Activated T-cell treated with anti-CD3 and anti-CD28 coated beads, Interleukin-2, amount 50 U/mL, for 72 hours (primary cell): ENCODE measurements around the gene SLC6A11. TPM values are rescaled to one million over a fixed set of nuclear protein-coding genes. Genes with fewer than 3 reads are reported as not detected.
A peak's percentile ranks its signal among the peaks of the same experiment; 100 is the strongest.

Experiments used
- ATAC-seq, 2 donors: fragments of 150-1000 bp; cut with Tn5 transposase; replicated peaks in 1 of 2; 2 replicates each; pipeline ENCODE4 v1.10.0; 2021; ENCODE audit warnings: moderate library complexity in 2 of 2, mild to moderate bottlenecking in 1 of 2
- DNase-seq, 2 donors: peaks; one replicate each; pipeline ENCODE4 v3.0.0; 2021 to 2022; ENCODE audit warnings: mixed read lengths in 1 of 2
- H3K27ac Mint-ChIP-seq: one replicate; pipeline ENCODE4 v1.8.0; 2022; ENCODE audit warnings: mild to moderate bottlenecking, moderate library complexity, mixed read lengths
- H3K27me3 Mint-ChIP-seq: one replicate; pipeline ENCODE4 v1.8.0; 2022; ENCODE audit warnings: low read depth, mixed read lengths
- H3K36me3 Mint-ChIP-seq, 2 donors: one replicate each; pipeline ENCODE4 v1.8.0; 2022; ENCODE audit warnings: mixed read lengths in 2 of 2, mild to moderate bottlenecking in 1 of 2; ENCODE audit not compliant: insufficient read depth in 2 of 2
- H3K4me1 Mint-ChIP-seq: one replicate; pipeline ENCODE4 v1.8.0; 2022; ENCODE audit warnings: low read depth, mixed read lengths
- H3K4me3 Mint-ChIP-seq, 2 donors: one replicate each; pipeline ENCODE4 v1.8.0; 2022; ENCODE audit warnings: mild to moderate bottlenecking in 2 of 2, mixed read lengths in 2 of 2, moderate library complexity in 2 of 2
- H3K9me3 Mint-ChIP-seq, 2 donors: one replicate each; pipeline ENCODE4 v1.8.0; 2022; ENCODE audit warnings: mixed read lengths in 2 of 2
- total RNA-seq, 2 donors: library from RNA; stranded (reverse); gene quantifications; one replicate each; pipeline ENCODE4 v1.2.3, GENCODE V29; 2022

The SLC6A11 gene
- total RNA-seq, 2 donors from 2014 or later: not detected

DNA sequence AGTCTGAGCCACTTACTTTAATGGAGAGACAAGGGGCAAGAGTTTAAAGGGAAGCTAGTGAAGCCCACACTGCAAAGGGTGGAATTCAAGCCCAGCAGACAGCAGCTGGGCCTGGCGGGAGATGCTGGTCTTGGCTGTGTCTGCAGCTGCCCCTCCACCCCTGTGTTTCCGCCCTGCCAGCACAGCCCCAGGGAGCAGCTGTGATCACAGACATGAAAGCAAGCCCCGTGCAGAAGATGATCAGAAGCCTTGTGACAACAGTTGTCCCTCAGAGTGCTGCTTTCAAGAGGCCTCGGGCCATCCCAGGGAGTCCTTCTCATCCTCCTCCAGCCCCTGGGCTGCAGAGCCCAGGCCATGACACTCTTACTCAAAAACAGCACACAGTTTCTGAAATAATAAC, 152.4 kb downstream of the SLC6A11 start:
- ATAC-seq (no peak), DNase-seq (no peak)
- no peaks in the 10 kb centered on the region for H3K4me1 Mint-ChIP-seq
- peaks cover 33% of the 10 kb centered on the region for H3K27me3 Mint-ChIP-seq
- no peaks in the 10 kb centered on the region for H3K36me3 Mint-ChIP-seq
- H3K9me3 Mint-ChIP-seq: no peaks in the 10 kb centered on the region
- no peak overlapping the region for H3K4me3 Mint-ChIP-seq
- no peak overlapping the region for H3K27ac Mint-ChIP-seq

DNA sequence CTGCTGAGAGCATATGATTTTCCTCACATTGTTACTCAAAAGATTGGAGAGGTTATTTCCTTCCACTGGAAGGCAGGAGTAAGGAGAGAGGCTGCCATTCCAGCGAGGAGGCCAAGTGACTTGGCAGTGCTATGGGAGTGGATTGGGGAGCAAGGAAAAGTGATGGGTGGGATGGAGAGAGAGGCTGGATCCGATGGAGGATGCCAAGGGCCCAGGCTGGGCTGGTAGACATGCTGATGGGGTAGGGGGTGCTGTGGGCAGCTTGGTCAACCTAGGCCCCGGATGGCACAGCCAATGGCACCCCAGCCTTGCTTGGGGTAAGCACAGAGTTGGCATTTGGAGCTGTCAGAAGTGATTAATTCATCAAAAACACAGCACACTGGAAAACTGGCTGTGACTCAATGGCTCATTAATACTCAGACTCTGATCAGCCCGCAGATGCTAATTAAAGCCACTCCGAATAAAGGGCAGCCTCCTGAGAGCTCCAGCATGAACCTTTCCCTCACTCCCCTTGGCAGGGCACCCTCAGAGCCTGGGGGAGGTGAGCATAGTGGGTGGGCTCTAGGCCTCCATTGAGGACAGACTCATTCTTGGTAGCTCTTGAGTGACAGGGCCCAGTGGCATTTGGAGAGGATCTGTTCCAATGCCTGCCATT, 154.4 kb downstream of the SLC6A11 start:
- Mint-ChIP-seq H3K36me3 (no peaks in the 10 kb centered on the region), H3K4me3 (no peak overlapping the region), H3K4me1 (no peaks in the 10 kb centered on the region)

DNA sequence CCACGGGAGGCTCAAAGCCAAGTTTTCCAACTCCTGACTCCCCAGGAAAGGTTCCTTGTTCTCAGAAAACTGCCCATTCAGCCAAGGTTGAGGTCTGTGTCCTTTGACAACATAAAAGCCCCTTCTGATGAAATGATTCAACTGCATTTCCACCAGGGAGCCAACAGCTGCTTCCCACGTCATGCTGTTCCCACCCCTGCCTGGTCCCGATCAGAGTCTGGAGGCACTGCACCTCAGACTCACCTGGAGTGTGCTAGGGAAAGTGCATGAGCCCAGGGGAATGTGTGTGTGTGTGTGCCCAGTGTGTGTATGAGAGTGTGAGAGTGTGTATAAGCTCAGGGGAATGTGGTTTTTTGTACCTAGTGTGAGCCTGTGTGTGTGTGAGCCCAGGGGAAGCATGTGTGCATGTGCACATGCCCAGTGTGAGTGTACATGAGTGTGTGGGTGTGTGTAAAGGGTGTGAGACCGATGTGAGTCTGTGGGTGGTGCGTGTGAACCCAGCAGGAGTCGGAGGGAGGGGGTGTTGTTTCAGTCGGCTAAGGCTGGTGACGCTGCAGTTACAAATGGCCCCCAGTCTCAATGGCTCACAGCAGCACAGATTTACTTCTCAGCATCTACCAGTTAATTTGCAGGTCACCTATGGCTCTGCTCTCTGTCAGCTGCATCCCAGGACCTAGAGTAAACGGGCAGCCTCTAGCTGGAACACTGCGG, 156.2 kb downstream of the SLC6A11 start:
- H3K4me3 Mint-ChIP-seq: no peak overlapping the region
- no peaks in the 10 kb centered on the region for H3K36me3 Mint-ChIP-seq
- H3K27ac Mint-ChIP-seq: no peak overlapping the region
- H3K9me3 Mint-ChIP-seq: no peaks in the 10 kb centered on the region
- peaks cover 9% of the 10 kb centered on the region for H3K4me1 Mint-ChIP-seq
- DNase-seq (no peak), ATAC-seq (no peak)
- peaks cover 24% of the 10 kb centered on the region for H3K27me3 Mint-ChIP-seq

More for the DNA sequence above, 154.4 kb downstream of the SLC6A11 start:
- DNase-seq: no peak
- no peak for ATAC-seq
- Mint-ChIP-seq H3K27me3 (peaks cover 29% of the 10 kb centered on the region), H3K9me3 (no peaks in the 10 kb centered on the region), H3K27ac (no peak overlapping the region)

DNA sequence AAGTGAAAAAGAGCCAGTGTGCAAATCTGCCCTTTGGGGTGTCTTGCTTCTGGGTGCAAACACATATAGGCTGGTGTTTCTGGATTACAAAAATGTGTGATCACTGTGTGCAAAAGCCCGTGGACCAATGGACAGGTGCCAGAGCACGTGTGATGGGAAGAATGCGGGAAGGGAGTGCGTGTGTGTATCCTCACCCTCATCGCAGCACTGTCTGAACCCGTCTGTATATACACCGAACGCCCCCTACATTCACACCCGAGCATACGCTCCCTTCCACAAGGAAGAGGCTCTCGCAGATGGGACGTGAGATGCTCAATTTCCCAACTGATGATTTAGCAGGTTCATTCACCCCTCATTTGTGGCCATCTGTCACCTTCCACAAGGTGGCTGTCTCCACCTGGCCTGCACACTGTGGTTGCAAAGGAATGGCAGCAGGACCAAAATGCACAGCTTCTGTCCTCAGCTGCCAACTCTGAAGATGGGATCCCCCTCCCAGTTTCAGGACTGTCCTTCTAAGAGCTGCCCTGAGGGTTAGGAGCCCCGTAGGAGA, 157.1 kb downstream of the SLC6A11 start:
- Mint-ChIP-seq H3K4me3 (no peak overlapping the region), H3K36me3 (no peaks in the 10 kb centered on the region), H3K4me1 (peaks cover 9% of the 10 kb centered on the region), H3K27ac (no peak overlapping the region), H3K27me3 (peaks cover 22% of the 10 kb centered on the region), H3K9me3 (no peaks in the 10 kb centered on the region)
- DNase-seq (no peak), ATAC-seq (no peak)

DNA sequence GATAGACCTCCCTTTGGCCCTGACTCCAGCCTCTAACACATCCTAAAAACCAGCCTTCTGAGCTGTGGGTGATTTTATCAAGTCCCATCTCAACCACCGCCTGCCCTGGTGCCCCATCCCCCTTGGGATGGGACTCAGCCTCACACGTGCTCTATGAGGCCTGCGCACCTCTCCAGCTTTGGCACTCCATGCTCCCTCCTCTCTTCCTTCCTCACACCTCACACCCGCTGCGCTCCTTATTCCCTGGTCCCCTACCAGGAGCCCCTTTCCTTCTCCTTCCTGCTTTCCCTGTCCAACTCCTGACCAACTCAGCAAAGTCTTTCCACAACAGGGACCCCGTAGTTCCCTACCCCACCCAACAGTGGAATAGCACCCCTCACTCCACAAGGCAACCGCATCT, 158.1 kb downstream of the SLC6A11 start:
- peaks cover 9% of the 10 kb centered on the region for H3K4me1 Mint-ChIP-seq
- DNase-seq (no peak), ATAC-seq (no peak)
- no peaks in the 10 kb centered on the region for H3K36me3 Mint-ChIP-seq
- H3K9me3 Mint-ChIP-seq: no peaks in the 10 kb centered on the region
- no peak overlapping the region for H3K27ac Mint-ChIP-seq
- no peak overlapping the region for H3K4me3 Mint-ChIP-seq
- peaks cover 20% of the 10 kb centered on the region for H3K27me3 Mint-ChIP-seq

DNA sequence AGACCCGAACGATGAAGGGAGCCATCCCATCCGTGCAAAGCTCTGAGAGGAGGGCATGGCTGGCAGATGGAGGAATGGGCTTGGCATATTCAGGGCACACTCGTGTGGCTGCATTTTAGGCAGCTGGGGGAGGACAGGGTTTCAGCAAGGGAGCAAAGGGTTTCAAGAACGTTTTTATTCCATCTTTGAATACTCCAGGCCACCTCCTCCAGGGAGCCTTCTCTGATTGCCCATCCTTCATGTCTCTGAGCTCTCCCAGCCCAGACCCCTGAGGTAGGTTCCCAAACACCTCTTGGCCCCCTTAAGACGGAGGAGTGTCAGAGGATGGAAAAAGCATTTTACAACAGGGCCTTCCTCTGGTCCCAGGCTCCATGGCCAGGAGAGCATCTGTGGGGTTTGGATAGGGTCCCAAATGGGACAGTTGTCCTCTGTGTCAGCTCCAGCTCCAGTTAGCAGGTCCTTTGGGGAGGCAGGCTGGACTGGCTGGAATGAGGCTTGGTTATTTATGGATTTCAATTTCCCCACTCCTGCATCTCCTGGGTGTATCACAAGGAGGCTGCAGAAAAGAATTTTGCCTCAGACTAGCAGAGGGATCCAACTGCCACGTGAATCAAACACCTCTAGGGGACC, 158.8 kb downstream of the SLC6A11 start:
- Mint-ChIP-seq H3K27ac (no peak overlapping the region), H3K36me3 (no peaks in the 10 kb centered on the region), H3K27me3 (peaks cover 16% of the 10 kb centered on the region), H3K9me3 (no peaks in the 10 kb centered on the region), H3K4me1 (peaks cover 9% of the 10 kb centered on the region), H3K4me3 (no peak overlapping the region)
- ATAC-seq (no peak), DNase-seq (no peak)

DNA sequence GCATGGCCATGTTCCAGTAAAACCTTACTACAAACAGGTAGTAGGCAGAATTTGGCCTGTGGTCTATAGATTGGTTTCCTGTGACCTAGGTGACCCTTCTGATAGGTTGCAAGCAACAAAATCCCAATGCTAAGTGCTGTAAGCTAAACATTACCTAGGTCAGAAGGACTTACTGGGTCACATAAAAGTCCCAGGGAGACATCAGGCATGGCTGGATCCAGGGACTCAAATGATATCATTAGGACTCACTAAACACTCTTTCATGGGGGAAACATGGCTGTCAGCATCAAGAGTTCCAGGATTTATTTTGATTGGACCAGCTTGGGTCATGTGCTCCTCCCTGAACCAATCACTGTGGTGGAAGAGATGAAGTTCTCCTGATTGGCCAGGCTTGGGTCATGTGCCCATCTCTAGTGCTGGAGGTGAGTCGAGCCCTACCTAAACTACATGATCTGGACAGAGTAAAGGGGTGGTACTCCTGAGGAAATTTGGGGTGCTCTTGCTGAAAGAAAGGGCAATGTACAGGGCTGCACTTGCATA, 159.7 kb downstream of the SLC6A11 start:
- Mint-ChIP-seq H3K9me3 (no peaks in the 10 kb centered on the region), H3K4me1 (peaks cover 9% of the 10 kb centered on the region), H3K36me3 (no peaks in the 10 kb centered on the region), H3K27ac (no peak overlapping the region), H3K27me3 (peaks cover 15% of the 10 kb centered on the region), H3K4me3 (no peak overlapping the region)
- no peak for DNase-seq
- no peak for ATAC-seq

DNA sequence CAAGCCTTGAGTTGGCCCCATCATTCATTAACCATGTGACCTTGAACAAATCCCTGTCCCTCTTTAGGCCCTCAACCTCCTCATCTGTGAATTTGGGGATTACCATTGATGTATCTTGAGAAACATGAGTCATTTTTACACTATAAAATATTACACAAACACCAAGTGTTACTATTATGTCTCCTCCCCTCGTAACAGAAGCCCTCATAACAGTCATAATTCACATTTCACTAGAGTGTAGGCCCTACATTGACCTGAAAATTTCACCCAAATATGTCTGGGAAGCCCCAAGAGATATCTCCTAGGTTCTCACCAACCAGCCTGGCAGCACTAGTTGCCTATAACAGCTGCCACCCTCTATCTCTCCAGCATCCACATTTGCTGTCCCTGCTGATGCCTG, 160.7 kb downstream of the SLC6A11 start:
- Mint-ChIP-seq H3K27ac (no peak overlapping the region), H3K4me1 (peaks cover 9% of the 10 kb centered on the region), H3K27me3 (peaks cover 26% of the 10 kb centered on the region), H3K4me3 (no peak overlapping the region), H3K9me3 (peaks cover 0 to 3% of the 10 kb centered on the region in 2 donors), H3K36me3 (no peaks in the 10 kb centered on the region)
- ATAC-seq (peak; percentile 58 to 78), DNase-seq (no peak)

DNA sequence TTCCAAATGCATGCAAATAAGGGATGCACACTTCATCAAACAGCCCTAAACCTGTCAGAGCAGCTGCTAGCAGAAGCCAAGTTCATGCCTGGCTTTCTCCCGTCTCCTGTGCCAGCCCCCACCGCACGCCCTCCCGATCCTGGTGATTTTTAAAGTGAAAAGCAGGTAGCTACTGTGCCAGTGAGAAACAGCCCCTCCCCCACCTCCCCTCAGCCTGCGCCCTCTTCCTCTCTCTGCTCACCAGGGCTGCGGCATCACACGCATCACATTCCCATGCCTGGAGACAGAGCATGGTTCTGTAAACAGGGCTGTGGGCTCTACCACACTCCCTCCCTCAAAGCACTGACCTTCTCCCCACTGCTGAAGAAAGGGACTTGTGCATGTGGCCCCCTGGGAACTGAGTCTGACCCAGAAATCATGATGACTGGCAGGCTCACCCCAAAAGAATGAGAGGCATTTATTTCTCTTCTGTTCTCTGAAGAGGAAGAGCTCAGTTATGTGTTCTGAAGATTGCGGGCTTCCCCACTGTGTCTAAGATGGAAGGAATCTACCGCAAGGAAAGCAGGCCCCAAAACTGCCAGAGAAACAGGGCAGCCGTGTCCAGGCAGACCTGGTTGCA, 162.0 kb downstream of the SLC6A11 start:
- H3K4me3 Mint-ChIP-seq: no peak overlapping the region
- no peak overlapping the region for H3K27ac Mint-ChIP-seq
- H3K27me3 Mint-ChIP-seq: peaks cover 35% of the 10 kb centered on the region
- peaks cover 0 to 3% of the 10 kb centered on the region in 2 donors for H3K9me3 Mint-ChIP-seq
- H3K4me1 Mint-ChIP-seq: peaks cover 14% of the 10 kb centered on the region
- H3K36me3 Mint-ChIP-seq: no peaks in the 10 kb centered on the region
- no peak for ATAC-seq
- DNase-seq: no peak

DNA sequence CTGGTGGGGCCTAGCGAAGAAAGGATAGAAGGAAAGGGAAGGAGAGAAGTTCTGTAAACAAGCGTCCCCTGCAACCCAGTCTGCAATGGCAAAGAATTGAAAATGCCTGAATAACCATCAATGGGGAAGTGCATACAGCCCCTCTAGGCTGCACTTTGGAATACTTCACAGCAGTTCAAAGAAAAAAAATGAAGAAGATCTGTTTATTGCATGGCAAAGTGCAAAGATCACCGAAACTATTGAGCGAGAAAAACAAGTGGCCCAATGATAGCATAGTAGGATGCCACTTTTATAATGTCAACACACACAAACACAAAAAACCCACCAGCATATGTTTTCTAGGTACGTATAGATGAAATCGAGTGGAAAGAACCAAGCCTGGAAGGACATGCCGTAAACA, 162.9 kb downstream of the SLC6A11 start:
- H3K27me3 Mint-ChIP-seq: peaks cover 38% of the 10 kb centered on the region
- peaks cover 17% of the 10 kb centered on the region for H3K4me1 Mint-ChIP-seq
- DNase-seq: no peak
- H3K27ac Mint-ChIP-seq: no peak overlapping the region
- ATAC-seq: no peak
- no peaks in the 10 kb centered on the region for H3K36me3 Mint-ChIP-seq
- no peak overlapping the region for H3K4me3 Mint-ChIP-seq
- peaks cover 0 to 3% of the 10 kb centered on the region in 2 donors for H3K9me3 Mint-ChIP-seq

DNA sequence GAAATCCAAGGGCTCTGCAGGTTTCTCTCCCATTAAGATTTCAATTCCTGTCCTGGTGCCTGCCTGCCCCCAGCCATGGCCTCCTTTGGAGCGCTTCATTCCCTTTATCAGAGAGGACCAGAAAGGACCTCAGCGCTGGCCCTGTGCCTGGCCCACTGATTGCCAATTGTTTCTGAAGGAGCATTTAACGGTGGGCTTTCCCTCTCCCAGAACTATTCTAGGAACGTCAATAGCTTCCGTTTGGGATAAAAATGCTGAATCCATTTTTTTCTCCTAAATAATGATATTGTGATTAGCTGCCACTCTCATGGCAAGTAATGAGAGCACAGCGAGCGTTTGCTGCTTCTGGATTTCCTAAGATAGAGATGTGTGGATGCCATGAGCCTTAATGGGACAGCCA, 164.3 kb downstream of the SLC6A11 start:
- H3K27me3 Mint-ChIP-seq: peaks cover 38% of the 10 kb centered on the region
- peaks cover 0 to 3% of the 10 kb centered on the region in 2 donors for H3K9me3 Mint-ChIP-seq
- H3K36me3 Mint-ChIP-seq: no peaks in the 10 kb centered on the region
- H3K27ac Mint-ChIP-seq: no peak overlapping the region
- H3K4me3 Mint-ChIP-seq: no peak overlapping the region
- ATAC-seq (no peak), DNase-seq (no peak)
- peaks cover 17% of the 10 kb centered on the region for H3K4me1 Mint-ChIP-seq

DNA sequence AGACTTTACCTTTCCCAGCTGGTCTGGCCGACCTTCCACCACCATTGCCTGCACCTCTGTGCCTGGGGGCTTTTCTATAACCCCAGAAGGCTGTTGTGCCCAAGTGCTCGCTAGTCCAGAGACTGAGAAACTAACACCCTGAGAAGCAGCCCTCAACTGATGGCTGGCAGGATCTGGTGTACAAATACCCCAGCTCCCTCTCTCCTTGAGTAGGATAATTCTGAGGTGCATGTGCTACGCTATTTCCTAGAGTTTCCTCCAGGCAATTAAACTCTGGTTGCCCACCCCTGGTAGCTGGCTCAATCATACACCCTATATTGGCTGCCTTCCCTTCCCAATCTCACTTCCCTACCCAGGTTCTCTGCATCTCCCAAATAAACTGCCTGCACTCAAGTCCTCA, 165.0 kb downstream of the SLC6A11 start:
- Mint-ChIP-seq H3K4me1 (peaks cover 17% of the 10 kb centered on the region), H3K9me3 (peaks cover 0 to 3% of the 10 kb centered on the region in 2 donors), H3K27me3 (peaks cover 38% of the 10 kb centered on the region), H3K36me3 (no peaks in the 10 kb centered on the region), H3K27ac (no peak overlapping the region), H3K4me3 (no peak overlapping the region)
- ATAC-seq (no peak), DNase-seq (no peak)

DNA sequence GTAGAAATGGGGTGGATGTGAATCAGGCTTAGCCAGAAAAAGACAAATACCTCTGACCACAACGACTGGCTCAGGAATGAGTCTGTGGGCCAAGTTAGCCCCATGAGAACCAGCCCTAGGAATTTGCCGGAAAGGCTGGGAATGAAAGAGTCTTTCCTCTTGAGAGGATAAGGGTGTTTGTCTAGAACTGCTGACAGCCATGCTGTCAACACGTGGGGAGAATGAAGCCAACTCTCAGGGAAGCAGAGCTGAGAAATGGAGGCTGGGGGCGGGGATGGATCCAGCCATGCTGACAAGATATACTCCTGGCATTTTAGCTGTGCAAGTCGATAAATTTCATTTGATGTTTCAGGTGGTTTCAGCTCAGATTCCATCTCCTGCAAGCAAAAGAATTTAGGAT, 165.9 kb downstream of the SLC6A11 start:
- no peak for ATAC-seq
- no peak for DNase-seq
- H3K36me3 Mint-ChIP-seq: no peaks in the 10 kb centered on the region

More for the DNA sequence above, 165.9 kb downstream of the SLC6A11 start:
- no peak overlapping the region for H3K4me3 Mint-ChIP-seq
- peaks cover 0 to 3% of the 10 kb centered on the region in 2 donors for H3K9me3 Mint-ChIP-seq
- peaks cover 42% of the 10 kb centered on the region for H3K27me3 Mint-ChIP-seq
- no peak overlapping the region for H3K27ac Mint-ChIP-seq
- H3K4me1 Mint-ChIP-seq: peaks cover 9% of the 10 kb centered on the region
